Stimulated activated CD8-positive, alpha-beta memory T cell treated with anti-CD3 and anti-CD28 coated beads, Interleukin-7, amount 100 ng/mL, for 48 hours (primary cell): ENCODE data around the gene HJV.

Source experiments
- DNase-seq, 2 donors: peaks; one replicate each; pipeline ENCODE4 v3.0.0-alpha.2; 2020; ENCODE audit warnings: low read depth in 1 of 2; ENCODE audit errors: extremely low read depth in 1 of 2

The HJV gene

DNA sequence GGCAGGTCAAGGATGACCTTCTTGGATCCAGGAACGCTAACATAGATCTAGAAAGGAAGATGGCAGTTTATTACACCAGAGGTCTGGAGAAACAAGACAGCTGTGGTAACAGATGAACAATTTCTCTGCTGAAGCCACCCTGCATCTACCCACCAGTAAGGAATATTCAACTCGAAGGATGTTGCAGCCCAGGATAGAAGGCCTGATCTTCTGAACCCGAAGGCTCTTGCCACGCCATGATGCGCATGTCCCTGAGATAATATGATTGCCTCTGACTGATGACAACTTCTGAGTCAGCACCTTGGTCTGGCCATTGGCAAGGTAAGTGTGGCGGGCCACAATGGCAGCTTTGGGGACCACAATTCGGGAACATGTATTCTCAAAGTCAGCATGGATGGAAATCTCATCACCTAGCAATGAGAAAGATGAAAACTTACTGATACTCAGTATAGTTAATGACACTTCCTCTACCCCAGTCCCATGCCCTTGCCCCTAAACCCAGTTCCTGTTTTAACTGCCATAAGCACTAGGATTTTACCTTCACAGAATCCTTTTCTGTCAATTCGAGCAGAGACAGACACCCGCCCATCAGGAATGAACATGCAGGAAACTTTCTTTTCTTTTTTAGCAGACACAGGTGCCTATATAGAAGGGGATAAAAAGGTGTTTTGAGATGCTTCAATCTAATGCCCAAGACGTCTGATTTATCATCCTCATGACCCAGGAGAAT lies 27.0 kb downstream of the HJV start:
- peak in 1 of 2 donors; percentile 45 for DNase-seq

DNA sequence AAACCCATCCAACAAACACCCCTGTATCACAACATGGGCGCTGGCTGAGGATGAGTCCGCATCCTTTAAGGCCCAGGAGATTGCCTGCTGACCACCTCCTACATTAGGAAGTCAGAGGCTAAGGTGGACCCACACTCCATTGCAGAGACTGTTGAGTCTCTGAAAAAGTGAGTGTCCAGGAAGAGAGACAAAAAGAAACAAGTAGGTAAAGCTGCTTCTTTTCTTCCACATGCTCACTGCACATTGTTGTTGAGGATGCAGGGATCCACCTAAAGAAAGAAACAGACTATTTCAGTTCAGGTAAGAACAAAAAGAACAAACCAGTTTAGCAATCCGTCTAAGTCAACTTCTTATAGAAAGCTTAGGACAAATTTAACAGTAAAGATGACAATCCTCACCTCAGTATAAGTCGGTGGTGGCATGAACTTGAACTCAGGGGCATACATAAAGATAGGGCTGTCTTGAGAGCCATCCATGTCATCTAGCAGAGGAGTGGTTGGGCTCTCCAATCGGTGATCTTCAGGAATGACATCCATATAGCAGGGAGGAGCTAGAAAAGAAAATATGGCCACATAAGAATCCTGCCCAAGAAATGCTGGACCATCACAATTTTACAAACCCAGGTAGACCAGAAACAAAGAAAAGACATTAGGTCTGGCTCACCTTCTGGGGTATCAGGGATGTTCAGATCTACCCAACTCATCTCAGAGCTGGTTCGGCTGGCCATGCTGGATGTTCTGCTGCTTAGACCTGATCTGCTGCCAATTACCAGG lies 27.7 kb downstream of the HJV start:
- DNase-seq, result no peak

DNA sequence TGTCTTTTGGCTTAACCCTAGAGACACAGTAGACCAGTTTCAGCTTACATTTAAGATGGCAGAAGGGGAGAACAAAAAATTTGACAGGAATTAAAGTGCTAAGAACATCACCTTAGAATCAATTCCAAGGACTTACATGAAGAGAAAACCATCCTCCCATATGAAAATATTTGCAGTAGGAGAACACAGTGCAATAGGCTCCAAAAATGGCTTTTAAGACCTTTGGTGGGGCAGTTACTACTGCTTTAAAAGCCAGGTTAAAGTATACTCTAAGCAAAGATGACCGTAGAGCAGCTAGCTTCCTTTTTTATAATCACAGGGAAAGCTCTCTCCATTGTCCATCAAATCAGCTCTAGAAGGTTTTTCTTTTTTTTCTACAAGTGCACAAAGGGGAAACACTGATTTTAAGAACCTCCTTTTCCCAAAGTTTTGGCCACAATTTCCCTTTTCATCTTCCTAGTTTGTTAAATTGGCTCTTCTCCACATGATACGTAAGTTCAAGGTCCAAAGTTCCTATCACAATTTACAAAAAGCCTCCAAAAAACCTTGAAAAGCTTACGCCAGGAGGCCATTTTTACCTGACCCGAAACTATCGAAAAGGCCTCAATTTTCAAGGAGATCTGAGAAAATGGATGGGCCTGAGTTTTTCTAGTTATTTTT lies 28.4 kb downstream of the HJV start:
- DNase-seq, result no peak

DNA sequence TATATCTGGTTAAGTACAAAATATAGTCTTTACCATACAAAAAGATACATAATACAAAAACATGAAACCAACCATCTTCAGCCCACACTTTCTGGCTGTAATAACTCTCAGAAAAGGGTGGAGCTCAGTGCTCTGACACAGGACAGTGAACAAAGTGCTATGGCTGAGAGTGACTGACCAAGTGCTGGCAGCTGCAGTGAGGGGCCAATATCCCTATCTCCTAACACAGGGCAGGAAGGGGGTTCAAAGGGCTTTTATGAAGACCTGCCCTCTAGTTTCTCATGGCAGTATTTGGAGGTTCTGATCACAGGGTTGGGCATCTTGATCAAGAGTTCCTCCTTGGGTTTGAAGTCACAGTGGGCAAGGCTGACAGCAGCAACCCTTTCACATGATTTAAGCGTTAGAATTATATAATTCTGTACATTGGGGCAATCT lies 29.0 kb downstream of the HJV start:
- no peak for DNase-seq

DNA sequence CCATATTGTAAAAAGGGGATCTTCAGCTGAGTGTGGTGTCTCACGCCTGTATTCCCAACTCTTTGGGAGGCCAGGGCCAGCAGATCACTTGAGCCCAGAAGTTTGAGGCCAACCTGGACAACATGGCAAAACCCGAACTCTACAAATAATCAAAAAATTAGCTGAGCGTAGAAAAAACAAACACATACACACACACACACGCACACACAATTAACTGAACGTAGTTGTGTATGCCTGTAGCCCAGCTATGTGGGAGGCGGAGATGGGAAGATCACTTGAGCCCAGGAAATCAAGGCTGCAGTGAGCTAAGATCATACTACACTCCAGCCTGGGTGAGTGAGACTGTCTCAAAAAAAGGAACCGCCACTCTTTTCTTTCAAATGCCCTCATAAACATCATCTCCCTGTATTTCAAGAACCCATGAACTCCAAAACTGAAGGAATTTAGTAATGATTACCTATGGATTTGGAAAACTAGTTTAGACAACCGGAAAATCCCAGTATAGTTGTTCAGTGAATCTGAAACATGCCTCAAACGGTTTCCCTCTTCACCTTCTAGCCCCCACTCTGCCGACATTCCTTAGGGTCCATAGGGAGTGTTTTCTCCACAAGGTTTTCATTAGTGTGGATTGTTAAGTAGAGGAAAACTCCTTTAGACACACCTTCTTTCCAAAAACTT lies 29.7 kb downstream of the HJV start:
- no peak for DNase-seq

DNA sequence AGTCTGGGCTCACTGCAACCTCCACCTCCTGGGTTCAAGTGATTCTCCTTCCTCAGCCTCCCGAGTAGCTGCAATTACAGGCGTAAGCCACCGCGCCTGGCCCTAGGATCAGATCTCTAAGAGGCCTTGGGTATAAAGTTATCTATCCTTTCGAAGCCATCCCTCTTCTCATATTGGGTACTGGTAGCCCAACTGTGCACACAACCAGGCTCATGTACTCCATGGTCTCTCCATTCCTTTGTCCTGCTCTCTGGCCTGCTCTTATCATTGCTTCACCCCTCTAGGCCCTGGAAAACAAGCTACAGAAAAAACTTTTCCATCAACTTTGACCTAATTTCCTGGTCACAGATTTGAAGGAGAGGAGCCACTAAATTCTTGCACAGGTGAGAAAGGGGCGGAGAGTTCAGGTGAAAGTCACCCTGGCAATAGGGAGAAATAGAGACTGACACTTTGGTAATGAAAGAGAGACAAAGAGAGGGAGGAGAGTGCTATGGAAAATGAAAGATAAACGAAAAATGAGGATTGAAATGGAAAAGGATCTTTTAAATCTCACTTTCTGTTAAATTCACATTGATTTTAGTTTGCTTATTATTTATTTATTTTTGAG lies 31.2 kb downstream of the HJV start:
- no peak for DNase-seq

DNA sequence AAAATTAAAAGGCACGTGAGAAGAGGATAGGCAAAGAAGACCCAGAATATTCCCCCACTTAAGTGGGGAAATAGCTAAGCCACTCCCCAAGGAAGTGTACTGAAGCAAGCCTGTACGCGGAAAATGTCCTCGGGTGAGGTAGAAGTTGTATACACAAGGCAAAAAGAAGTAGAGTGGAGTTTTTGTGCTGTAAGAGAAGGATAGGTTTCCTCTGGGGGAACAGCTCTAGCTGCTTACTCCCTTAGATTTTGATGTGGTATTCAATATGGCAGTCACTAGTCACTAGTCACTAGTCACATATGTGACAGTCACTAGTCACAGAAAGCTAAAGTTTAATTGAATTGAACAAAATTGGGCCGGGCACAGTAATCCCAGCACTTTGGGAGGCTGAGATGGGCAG lies 32.8 kb downstream of the HJV start:
- DNase-seq, result no peak

DNA sequence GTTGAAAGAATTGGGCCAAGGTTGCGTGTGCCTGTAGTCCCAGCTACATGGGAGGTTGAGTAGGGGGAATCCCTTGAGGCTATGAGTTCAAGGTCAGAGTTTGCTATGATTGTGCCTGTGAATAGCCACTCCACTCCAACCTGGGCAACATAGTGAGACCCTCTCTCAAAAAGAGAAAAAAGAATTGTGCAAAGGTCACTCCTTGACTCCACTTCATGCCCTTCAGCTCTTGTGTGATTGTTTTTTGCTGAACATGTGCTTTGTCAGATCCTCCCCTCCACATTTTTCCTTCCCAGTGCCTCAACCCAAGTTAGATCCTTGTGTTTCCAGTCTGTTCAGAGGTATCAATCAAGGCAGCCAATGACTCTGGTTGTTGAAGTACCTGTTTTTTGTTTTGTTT lies 33.6 kb downstream of the HJV start:
- DNase-seq, result no peak

DNA sequence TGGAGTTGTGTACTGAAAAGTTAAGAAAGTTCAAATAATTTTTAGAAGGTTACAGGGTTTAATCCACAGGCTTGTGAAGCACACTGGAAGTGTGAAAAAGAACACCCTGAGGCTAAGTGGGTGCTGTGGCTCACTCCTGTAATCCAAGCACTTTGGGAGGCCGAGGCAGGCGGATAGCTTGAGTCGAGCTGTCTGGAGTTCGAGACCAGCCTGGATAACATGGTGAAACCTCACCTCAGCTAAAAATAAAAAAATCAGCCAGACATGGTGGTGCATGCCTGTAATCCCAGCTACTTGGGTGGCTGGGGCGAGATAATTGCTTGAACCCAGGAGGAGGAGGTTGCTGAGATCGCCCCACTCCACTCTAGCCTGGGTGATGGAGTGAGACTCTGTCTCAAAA lies 35.0 kb downstream of the HJV start:
- no peak for DNase-seq

DNA sequence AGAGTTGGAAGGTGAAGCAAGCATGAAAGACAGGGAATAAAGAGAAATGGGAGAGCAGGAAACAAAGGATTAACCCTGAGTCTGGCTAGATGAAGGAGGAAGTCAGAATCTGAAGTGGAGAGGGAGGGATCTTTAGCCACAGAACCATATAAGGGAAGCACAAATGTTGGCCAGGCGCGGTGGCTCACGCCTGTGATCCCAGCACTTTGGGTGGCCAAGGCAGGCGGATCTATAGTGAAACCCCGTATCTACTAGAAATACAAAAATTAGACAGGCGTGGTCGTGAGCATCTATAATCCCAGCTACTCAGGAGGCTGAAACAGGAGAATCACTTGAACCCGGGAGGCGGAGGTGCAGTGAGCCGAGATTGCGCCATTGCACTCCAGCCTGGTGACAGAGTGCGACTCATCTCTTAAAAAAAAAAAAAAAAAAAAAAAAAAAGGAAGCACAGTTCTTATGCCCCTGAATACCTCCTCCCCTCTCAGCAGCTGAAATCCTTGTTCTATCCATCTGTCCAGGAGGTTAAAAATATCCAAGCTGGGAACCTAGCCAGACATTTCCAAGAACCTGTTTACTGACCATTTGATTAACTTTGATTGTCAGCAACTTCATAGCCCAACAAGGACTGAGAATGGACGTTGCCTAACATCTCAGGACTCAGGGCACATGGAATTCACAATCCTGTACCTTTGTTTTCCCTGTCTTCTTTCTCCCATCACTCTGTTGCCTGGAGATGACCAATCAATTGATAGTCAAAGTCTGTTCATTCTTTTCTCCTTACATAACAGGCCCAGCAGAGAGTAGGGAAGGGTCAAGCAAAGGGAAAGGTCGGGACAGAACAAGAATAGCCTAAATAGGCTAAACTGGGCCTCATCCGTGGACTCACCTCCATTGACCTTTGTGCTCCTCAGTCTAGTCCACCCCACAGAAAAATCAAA lies 35.8 kb downstream of the HJV start:
- no peak for DNase-seq

DNA sequence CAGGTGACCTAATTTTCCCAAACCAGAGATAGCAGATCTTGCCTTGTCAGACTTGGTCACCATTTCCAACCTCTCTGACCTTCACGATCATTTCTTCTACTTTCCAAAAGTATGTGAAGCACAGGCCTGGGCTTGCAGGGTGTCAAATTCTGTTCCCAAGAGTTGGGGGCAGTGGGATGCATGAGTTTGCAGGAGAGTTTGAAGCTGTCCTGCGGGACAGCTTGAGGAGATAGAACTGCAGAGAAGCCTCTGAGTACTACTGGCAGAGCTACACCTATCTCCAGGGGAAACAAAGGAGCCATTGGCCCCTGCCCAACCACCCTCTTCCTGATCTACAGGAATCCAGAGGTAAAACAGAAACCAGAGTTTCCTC lies 36.4 kb downstream of the HJV start:
- DNase-seq, result no peak

DNA sequence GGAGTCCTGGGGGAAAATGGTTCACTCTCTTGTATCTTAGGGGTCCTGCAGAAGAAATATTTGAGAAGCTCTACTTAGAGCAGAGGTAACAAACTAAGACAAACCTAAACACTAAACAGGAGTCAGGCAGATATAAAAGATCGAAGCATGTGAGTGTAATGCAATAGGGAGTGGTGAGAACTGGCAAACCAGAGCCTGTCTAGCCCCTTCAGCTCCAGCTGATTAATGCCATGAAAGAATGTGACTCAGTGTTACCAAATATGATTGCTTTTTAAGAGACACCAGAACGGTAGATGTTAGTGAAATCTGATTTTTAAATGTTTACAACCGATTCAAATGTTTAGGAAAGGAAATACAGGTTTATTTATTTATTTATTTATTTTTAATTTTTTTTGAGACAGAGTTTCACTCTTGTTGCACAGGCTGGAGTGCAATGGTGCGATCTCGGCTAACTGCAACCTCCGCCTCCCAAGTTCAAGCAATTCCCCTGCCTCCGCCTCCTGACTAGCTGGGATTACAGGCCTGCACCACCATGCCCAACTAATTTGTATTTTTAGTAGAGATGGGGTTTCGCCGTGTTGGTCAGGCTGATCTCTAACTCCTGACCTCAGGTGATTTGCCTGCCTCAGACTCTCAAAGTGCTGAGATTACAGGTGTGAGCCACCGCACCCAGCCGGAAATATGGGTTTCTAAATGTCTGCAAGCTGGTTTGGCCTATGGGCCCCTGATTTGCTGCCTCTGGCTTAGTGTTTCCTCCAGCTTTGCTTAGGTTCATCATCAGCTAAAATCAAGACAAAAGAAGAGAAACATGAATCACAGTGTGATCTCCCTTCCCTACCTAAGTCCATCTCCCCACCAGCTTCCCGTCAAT lies 37.3 kb downstream of the HJV start:
- no peak for DNase-seq

DNA sequence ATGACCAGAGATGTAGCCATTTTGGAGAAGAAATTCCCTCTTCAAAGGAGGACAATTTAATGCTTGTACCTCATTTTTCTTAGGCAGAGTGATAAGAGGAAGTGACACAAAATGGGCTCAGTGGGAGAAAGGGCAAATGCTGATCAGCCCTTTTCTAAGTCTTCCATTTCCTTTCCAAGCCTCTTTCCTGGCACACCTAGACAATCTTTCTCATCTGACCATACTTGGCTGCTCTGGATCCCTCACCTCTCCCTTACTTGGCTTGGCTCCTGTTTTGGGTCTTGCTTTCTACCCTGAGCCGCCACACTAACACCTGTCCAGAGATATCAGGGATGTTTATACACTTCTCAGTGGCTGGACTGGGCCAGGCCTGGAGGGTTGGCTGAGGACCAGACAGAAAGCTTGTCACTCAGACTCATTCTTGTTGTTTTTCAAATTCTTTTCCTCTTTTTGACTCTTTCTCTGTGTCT lies 38.3 kb downstream of the HJV start:
- DNase-seq, result no peak

DNA sequence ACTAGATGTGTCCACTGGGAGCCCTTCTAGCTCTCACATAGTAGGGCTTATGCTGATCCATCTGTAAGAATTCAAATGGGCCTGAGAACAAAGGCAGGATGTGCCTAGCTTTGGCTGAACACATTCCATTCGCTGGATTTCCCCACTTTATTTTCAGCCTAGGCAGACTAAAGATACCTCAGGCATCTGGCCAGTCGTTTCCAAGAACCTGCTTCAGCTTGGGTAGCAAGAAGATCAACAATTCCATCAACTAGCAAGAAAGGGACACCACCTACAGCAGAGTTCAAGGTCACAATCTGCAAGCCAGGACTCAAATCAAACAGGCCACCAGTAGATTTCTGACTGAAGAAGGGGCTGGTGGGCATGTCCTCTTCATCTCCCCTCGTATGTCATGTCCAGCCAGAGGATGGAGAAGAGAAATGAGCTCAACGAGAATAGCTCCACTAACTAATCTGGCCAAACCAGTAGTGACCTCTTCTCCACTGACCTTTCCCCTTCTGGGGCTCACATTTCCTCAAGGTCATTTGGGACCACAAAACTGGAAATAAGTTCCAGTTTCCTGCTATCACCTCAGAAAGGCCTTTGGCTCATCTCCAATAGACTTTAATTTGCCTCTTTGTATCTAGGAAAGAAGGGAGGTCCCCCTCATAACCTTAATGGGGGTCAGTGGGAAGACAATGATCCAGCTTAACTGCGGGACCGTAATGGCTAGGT lies 39.4 kb downstream of the HJV start:
- DNase-seq, result no peak

DNA sequence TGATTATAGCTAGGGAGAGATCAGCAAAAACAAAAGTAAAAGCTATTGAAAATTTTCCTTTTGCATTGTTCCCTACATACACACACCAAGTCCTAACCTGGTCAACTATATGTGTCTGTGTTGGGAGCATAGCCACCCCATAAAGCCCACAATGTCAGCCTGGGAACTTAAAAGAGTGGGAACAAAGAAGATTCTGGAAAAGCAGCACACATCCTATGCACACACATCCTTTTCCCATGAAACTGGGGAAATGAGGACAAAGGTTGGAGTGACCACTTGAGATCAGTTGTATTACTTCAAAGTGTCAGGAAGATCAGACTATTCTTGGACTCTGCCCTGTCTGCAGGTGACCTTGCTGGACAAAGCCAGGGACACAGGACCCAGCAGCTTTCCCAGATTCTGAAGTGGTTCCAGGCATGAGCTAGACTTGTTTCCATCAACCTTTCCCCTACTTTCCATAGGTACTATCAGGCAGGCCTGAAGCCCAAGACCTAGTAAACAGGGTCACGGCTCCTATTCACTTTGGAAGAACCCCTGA lies 41.0 kb downstream of the HJV start:
- DNase-seq, result no peak

DNA sequence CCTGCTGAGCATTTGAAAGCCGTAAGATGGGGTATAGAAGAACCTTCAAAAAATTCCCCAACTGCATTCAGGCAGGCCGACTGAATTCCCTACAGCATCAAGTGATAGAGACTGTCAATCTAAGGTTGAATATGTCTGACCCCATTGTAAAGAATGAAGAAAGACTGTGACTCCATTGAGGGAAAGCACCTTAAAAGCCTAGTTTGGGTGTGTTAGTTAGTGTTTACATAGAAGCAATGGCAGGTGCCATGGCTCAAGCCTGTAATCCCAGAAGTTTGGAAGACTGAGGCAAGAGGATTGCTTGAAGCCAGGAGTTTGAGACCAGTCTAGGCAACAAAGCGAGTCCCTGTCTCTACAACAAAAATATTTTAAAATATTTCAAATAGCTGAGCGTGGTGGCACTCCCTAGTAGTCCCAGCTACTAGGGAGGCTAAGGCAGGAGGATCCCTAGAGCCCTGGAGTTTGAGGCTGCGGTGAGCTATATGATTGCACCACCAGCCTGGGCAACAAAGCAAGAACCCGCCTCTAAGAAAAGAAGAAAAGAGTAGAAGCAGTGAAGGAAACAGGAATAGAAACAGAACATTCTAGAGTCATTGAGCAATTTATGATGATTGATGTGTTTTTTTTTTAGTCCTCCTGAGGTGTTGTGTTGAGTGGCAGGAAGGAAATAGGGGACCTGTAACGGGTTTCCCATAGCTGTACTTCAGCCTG lies 41.6 kb downstream of the HJV start:
- DNase-seq, result no peak
